PC-3 (cell line): ENCODE measurements around the gene NXPH1.

ENCODE experiments used
- EZH2 ChIP-seq: fragments of 300-600 bp; sonication (generic); IDR thresholded peaks from one replicate; pipeline ENCODE4 v1.6.1; 2017; ENCODE audit warnings: antibody characterized with exemption, mild to moderate bottlenecking, low read length; ENCODE audit not compliant: unreplicated experiment
- EZH2phosphoT487 ChIP-seq: fragments of 300-600 bp; sonication (generic); IDR thresholded peaks from 2 replicates; pipeline ENCODE4 v1.6.1; 2018; ENCODE audit warnings: mild to moderate bottlenecking, antibody characterized with exemption, low read length, borderline replicate concordance
- TF ChIP-seq, protein P1 (sequence below): fragments of 300-600 bp; sonication (generic); conservative IDR thresholded peaks from 2 replicates; pipeline ENCODE4 v1.5.1; 2017; ENCODE audit warnings: antibody characterized with exemption, low read depth, mild to moderate bottlenecking, low read length

DNA sequence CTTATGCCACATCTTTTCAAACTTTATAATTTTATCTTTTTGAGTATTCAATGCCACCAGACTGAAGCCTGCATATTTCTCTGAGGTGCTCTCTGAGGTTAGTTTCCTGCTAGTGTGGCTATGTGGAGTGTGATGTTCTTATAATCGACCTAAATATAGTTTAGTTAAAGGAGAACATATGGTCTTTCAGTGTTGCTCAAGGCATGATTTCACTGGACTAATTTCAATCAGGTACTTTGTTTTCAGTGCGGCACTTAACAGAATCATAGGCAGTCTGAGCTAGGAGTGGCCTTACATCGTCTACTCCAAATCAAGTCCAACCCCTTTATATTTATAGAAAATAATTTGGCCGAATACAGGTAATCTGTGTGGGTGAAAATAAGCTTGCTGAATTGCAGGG lies 134.2 kb downstream of the NXPH1 start:
- TF ChIP-seq, protein P1, sequence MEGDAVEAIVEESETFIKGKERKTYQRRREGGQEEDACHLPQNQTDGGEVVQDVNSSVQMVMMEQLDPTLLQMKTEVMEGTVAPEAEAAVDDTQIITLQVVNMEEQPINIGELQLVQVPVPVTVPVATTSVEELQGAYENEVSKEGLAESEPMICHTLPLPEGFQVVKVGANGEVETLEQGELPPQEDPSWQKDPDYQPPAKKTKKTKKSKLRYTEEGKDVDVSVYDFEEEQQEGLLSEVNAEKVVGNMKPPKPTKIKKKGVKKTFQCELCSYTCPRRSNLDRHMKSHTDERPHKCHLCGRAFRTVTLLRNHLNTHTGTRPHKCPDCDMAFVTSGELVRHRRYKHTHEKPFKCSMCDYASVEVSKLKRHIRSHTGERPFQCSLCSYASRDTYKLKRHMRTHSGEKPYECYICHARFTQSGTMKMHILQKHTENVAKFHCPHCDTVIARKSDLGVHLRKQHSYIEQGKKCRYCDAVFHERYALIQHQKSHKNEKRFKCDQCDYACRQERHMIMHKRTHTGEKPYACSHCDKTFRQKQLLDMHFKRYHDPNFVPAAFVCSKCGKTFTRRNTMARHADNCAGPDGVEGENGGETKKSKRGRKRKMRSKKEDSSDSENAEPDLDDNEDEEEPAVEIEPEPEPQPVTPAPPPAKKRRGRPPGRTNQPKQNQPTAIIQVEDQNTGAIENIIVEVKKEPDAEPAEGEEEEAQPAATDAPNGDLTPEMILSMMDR: no peak
- TF ChIP-seq EZH2 (no peak), EZH2phosphoT487 (no peak)
